ENCODE measurements around the gene EML1. TPM values are rescaled to one million over a fixed set of nuclear protein-coding genes. Genes with fewer than 3 reads are reported as not detected.

Gene EML1, protein sequence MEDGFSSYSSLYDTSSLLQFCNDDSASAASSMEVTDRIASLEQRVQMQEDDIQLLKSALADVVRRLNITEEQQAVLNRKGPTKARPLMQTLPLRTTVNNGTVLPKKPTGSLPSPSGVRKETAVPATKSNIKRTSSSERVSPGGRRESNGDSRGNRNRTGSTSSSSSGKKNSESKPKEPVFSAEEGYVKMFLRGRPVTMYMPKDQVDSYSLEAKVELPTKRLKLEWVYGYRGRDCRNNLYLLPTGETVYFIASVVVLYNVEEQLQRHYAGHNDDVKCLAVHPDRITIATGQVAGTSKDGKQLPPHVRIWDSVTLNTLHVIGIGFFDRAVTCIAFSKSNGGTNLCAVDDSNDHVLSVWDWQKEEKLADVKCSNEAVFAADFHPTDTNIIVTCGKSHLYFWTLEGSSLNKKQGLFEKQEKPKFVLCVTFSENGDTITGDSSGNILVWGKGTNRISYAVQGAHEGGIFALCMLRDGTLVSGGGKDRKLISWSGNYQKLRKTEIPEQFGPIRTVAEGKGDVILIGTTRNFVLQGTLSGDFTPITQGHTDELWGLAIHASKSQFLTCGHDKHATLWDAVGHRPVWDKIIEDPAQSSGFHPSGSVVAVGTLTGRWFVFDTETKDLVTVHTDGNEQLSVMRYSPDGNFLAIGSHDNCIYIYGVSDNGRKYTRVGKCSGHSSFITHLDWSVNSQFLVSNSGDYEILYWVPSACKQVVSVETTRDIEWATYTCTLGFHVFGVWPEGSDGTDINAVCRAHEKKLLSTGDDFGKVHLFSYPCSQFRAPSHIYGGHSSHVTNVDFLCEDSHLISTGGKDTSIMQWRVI
- 1 to 10 TPM; 1.3 to 1.7 TPM for total RNA-seq
- polyA plus RNA-seq, result not detected

GRCh38 chr14:99793213-99794150 lies at the start of gene EML1:
TSS of gene EML1 (plus strand) at chr14:99793413. CDS start at chr14:99793477, 64 bp downstream.
- Mint-ChIP-seq H3K9me3 (no peaks in the 10 kb centered on the region), H3K27me3 (peaks cover 9 to 38% of the 10 kb centered on the region in 2 donors), H3K4me1 (peaks cover 15 to 37% (median 24%) of the 10 kb centered on the region in 3 donors), H3K36me3 (no peaks in the 10 kb centered on the region), H3K4me3 (peak within 1 kb of the TSS; percentile 69 to 91 (median 73)), H3K27ac (peak within 1 kb of the TSS in 7 of 8 donors; percentile 27 to 70 (median 44))
- no peak within 1 kb of the TSS for H3K27ac ChIP-seq (ENCODE audit: low read depth, low read length)
- ChIA-PET CTCF (no interaction called here), POLR2A (no interaction called here)
- peaks cover 7% of the 10 kb centered on the region for H3K4me1 ChIP-seq (ENCODE audit: insufficient read depth, low read length)
- H3K36me3 ChIP-seq (ENCODE audit: insufficient read depth, low read length), result no peaks in the 10 kb centered on the region
- no peak within 1 kb of the TSS for H3K4me3 ChIP-seq (ENCODE audit: low read length)
- no peaks in the 10 kb centered on the region for H3K27me3 ChIP-seq (ENCODE audit: insufficient read depth, low read length, poor library complexity, severe bottlenecking)
- DNase-seq, result peak; percentile 46 to 80 (median 70)
- no peaks in the 10 kb centered on the region for H3K9me3 ChIP-seq (ENCODE audit: low read length)

- ChIA-PET POLR2A (no interaction called here), CTCF (interaction anchor here (1.7 kb wide), 1 partner anchor 14 kb away, joined by 4 read pairs; no protein-coding TSS in a partner anchor)
- Mint-ChIP-seq H3K36me3 (no peaks in the 10 kb centered on the region), H3K4me1 (peaks cover 1 to 6% (median 6%) of the 10 kb centered on the region in 3 donors), H3K27ac (peak overlapping the region in 1 of 8 donors; percentile 71), H3K9me3 (no peaks in the 10 kb centered on the region), H3K27me3 (peaks cover 17 to 41% of the 10 kb centered on the region in 2 donors), H3K4me3 (peak overlapping the region in 1 of 7 donors; percentile 27)
- Histone ChIP-seq H3K4me1 (ENCODE audit: insufficient read depth, low read length) (no peaks in the 10 kb centered on the region), H3K4me3 (ENCODE audit: low read length) (no peak overlapping the region), H3K36me3 (ENCODE audit: insufficient read depth, low read length) (no peaks in the 10 kb centered on the region), H3K9me3 (ENCODE audit: low read length) (no peaks in the 10 kb centered on the region), H3K27me3 (ENCODE audit: insufficient read depth, low read length, poor library complexity, severe bottlenecking) (no peaks in the 10 kb centered on the region), H3K27ac (ENCODE audit: low read depth, low read length) (no peak overlapping the region)
- DNase-seq, result no peak
Observed at GRCh38 chr14:99744199-99744872, 48.9 kb upstream of the EML1 start.

DNA sequence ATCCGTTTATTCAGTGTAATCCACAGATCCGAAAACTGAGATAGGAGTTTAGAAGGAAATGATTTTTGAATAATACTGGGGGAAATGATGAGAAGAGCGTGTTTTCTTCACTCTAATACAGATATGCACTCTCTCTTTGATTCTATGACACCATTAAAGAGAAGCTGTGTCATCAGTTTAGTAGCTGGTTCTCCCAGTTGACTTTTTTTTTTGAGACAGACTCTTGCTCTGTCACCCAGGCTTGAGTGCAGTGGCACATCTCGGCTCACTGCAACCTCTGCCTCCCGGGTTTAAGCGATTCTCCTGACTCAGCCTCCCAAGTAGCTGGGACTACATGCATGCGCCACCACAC lies 48.4 kb upstream of the EML1 start:
- no peaks in the 10 kb centered on the region for H3K36me3 Mint-ChIP-seq
- Histone ChIP-seq H3K4me3 (ENCODE audit: low read length) (no peak overlapping the region), H3K9me3 (ENCODE audit: low read length) (no peaks in the 10 kb centered on the region), H3K27me3 (ENCODE audit: insufficient read depth, low read length, poor library complexity, severe bottlenecking) (no peaks in the 10 kb centered on the region), H3K27ac (ENCODE audit: low read depth, low read length) (no peak overlapping the region), H3K4me1 (ENCODE audit: insufficient read depth, low read length) (no peaks in the 10 kb centered on the region), H3K36me3 (ENCODE audit: insufficient read depth, low read length) (no peaks in the 10 kb centered on the region)
- H3K4me1 Mint-ChIP-seq, result peaks cover 1 to 6% (median 6%) of the 10 kb centered on the region in 3 donors
- DNase-seq, result no peak
- CTCF ChIA-PET, result no interaction called here
- H3K4me3 Mint-ChIP-seq, result no peak overlapping the region
- H3K27me3 Mint-ChIP-seq, result peaks cover 19 to 39% of the 10 kb centered on the region in 2 donors
- POLR2A ChIA-PET, result no interaction called here
- H3K27ac Mint-ChIP-seq, result no peak overlapping the region
- H3K9me3 Mint-ChIP-seq, result no peaks in the 10 kb centered on the region

DNA sequence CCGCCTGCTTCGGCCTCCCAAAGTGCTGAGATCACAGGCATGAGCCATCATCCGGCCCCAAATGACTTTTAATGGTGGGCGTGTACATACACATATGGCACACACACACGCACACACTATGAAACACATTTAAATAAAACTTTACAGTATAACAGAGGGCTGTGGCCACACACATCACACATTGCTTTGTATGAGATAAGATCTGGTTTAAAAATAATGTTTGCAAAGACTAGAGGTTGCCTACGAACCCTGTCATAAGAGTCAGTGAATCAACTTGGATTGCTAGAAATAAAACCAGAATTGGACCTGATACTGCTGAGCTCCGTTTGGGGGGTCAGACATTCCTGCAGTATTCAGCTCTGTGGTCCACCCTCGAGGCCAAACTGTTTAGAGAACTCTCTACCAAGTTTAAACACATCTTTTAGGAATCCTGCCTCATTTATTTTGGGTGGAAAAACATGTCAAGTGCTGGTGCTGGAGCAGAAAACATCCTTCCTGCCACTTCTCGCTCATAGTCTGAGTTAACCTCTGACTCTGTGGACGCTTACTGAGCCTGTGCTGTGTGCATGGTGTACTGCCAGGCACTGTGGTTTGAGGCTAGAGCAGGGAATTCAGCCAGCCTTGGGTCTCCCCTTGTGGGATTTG lies 47.8 kb upstream of the EML1 start:
- Histone ChIP-seq H3K27me3 (ENCODE audit: insufficient read depth, low read length, poor library complexity, severe bottlenecking) (no peaks in the 10 kb centered on the region), H3K9me3 (ENCODE audit: low read length) (no peaks in the 10 kb centered on the region), H3K4me1 (ENCODE audit: insufficient read depth, low read length) (no peaks in the 10 kb centered on the region), H3K27ac (ENCODE audit: low read depth, low read length) (no peak overlapping the region), H3K4me3 (ENCODE audit: low read length) (no peak overlapping the region), H3K36me3 (ENCODE audit: insufficient read depth, low read length) (no peaks in the 10 kb centered on the region)
- H3K4me3 Mint-ChIP-seq, result no peak overlapping the region
- H3K27me3 Mint-ChIP-seq, result peaks cover 20 to 41% of the 10 kb centered on the region in 2 donors
- CTCF ChIA-PET, result no interaction called here
- no peaks in the 10 kb centered on the region for H3K9me3 Mint-ChIP-seq
- no peak overlapping the region for H3K27ac Mint-ChIP-seq
- DNase-seq, result no peak
- no peaks in the 10 kb centered on the region for H3K36me3 Mint-ChIP-seq
- POLR2A ChIA-PET, result no interaction called here
- peaks cover 1 to 6% (median 6%) of the 10 kb centered on the region in 3 donors for H3K4me1 Mint-ChIP-seq

DNA sequence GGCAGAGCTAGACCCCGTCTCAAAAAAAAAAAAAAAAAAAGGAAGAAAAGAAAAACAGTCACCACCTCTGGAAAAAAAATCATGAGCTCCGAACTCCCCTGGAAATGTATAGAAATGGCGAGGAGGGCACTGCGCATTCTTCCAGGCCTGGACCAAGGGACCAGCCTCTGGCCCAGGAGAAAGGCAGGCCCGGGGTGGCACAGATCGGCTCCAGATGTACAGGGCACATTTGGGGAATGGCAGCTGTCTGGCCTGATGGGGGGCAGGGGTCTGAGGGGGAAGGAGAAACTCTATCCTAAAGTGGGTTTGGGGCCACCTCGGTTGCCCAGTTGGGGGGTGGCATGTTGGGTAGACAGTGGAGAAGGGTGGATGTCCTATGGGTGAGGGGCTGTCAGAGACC lies 46.0 kb upstream of the EML1 start:
- Histone ChIP-seq H3K36me3 (ENCODE audit: insufficient read depth, low read length) (no peaks in the 10 kb centered on the region), H3K27me3 (ENCODE audit: insufficient read depth, low read length, poor library complexity, severe bottlenecking) (peaks cover 8% of the 10 kb centered on the region), H3K27ac (ENCODE audit: low read depth, low read length) (no peak overlapping the region), H3K4me3 (ENCODE audit: low read length) (no peak overlapping the region), H3K9me3 (ENCODE audit: low read length) (no peaks in the 10 kb centered on the region), H3K4me1 (ENCODE audit: insufficient read depth, low read length) (no peaks in the 10 kb centered on the region)
- Mint-ChIP-seq H3K27ac (no peak overlapping the region), H3K36me3 (no peaks in the 10 kb centered on the region), H3K4me1 (peaks cover 9 to 14% (median 13%) of the 10 kb centered on the region in 3 donors), H3K4me3 (no peak overlapping the region), H3K27me3 (peaks cover 24 to 50% of the 10 kb centered on the region in 2 donors), H3K9me3 (no peaks in the 10 kb centered on the region)
- ChIA-PET POLR2A (no interaction called here), CTCF (no interaction called here)
- DNase-seq, result no peak

- Mint-ChIP-seq H3K36me3 (no peaks in the 10 kb centered on the region), H3K27ac (no peak overlapping the region), H3K4me1 (peaks cover 12 to 20% (median 17%) of the 10 kb centered on the region in 3 donors), H3K4me3 (no peak overlapping the region), H3K9me3 (no peaks in the 10 kb centered on the region), H3K27me3 (peaks cover 29 to 50% of the 10 kb centered on the region in 2 donors)
- H3K4me1 ChIP-seq (ENCODE audit: insufficient read depth, low read length), result no peaks in the 10 kb centered on the region
- H3K27ac ChIP-seq (ENCODE audit: low read depth, low read length), result no peak overlapping the region
- CTCF ChIA-PET, result no interaction called here
- H3K9me3 ChIP-seq (ENCODE audit: low read length), result no peaks in the 10 kb centered on the region
- DNase-seq, result no peak
- H3K27me3 ChIP-seq (ENCODE audit: insufficient read depth, low read length, poor library complexity, severe bottlenecking), result peaks cover 8% of the 10 kb centered on the region
- POLR2A ChIA-PET, result no interaction called here
- no peaks in the 10 kb centered on the region for H3K36me3 ChIP-seq (ENCODE audit: insufficient read depth, low read length)
- no peak overlapping the region for H3K4me3 ChIP-seq (ENCODE audit: low read length)
Observed at GRCh38 chr14:99747582-99748330, 45.5 kb upstream of the EML1 start.

DNA sequence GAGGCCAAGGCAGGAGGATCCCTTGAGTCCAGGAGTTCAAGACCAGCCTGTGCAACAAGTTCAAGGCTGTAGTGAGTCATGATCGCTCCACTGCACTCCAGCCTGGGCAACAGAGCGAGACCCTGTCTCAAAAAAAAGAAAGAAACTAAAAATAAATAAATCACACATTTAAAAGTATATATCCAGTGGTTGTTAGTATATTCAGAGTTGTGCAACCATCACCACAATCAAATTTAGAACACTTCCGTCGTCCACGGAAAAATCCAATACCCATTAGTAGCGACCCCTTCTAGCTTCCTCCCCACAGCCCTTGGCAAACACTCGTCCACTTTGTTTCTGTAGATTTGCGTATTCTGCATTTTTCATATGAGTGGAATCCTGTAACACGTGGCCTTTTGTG lies 44.7 kb upstream of the EML1 start:
- Histone ChIP-seq H3K4me3 (ENCODE audit: low read length) (no peak overlapping the region), H3K9me3 (ENCODE audit: low read length) (no peaks in the 10 kb centered on the region), H3K27me3 (ENCODE audit: insufficient read depth, low read length, poor library complexity, severe bottlenecking) (peaks cover 10% of the 10 kb centered on the region), H3K4me1 (ENCODE audit: insufficient read depth, low read length) (no peaks in the 10 kb centered on the region), H3K27ac (ENCODE audit: low read depth, low read length) (no peak overlapping the region), H3K36me3 (ENCODE audit: insufficient read depth, low read length) (no peaks in the 10 kb centered on the region)
- POLR2A ChIA-PET, result no interaction called here
- Mint-ChIP-seq H3K27me3 (peaks cover 34 to 55% of the 10 kb centered on the region in 2 donors), H3K4me3 (no peak overlapping the region), H3K27ac (peak overlapping the region in 1 of 8 donors; percentile 67), H3K36me3 (no peaks in the 10 kb centered on the region), H3K9me3 (no peaks in the 10 kb centered on the region), H3K4me1 (peaks cover 15 to 25% (median 18%) of the 10 kb centered on the region in 3 donors)
- no peak for DNase-seq
- CTCF ChIA-PET, result no interaction called here
